ENCODE results near the gene HSPA6.

HSPA6 gene

DNA sequence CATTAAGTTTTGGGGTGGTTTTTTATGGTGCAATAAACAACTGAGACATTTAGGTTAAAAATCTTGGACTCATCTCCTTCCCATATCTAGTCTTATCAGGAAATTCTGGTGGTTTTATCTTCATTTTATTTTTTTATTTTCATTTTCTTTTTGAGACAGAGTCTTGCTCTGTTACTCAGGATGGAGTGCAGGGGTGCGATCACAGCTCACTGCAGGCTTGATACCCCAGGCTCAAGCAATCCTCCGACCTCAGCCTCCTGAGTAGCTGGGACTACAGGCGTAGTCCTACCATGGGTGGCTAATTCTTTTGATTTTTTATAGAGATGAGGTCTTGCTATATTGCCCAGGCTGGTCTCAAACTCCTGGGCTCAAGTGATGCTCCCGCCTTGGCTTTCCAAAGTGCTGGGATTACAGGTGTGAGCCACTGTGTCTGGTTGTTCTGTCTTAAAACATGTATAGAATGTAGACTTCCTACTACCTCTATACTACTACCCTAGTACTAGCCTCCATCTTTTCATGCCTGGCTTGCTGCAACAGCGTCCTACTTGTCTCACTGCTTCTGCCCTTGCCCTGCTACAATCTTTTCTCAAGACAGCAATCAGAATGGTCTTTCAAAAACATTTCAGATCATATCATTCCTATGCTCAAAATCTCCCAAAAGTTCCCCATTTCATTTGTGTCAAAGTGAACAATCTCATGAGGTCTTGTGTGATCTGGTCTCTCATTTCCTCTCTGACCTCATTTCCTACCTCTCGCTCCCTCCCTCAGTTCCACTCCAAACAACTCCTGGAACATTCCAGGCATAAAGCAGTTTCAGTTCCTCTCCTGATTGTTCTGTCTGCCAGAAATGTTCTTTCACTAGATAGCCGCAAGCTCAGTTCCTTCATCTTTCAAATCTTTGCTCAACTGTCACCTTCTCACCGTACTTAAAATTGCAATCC lies 25.0 kb upstream of the HSPA6 start:
- TF ChIP-seq, protein P1, sequence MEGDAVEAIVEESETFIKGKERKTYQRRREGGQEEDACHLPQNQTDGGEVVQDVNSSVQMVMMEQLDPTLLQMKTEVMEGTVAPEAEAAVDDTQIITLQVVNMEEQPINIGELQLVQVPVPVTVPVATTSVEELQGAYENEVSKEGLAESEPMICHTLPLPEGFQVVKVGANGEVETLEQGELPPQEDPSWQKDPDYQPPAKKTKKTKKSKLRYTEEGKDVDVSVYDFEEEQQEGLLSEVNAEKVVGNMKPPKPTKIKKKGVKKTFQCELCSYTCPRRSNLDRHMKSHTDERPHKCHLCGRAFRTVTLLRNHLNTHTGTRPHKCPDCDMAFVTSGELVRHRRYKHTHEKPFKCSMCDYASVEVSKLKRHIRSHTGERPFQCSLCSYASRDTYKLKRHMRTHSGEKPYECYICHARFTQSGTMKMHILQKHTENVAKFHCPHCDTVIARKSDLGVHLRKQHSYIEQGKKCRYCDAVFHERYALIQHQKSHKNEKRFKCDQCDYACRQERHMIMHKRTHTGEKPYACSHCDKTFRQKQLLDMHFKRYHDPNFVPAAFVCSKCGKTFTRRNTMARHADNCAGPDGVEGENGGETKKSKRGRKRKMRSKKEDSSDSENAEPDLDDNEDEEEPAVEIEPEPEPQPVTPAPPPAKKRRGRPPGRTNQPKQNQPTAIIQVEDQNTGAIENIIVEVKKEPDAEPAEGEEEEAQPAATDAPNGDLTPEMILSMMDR (IDR thresholded peaks at IDR 0.05): no peak

GRCh38 chr1:161501234-161501633 lies 23.1 kb upstream of the HSPA6 start:
- TF ChIP-seq, protein P1 (IDR thresholded peaks at IDR 0.05): no peak

DNA sequence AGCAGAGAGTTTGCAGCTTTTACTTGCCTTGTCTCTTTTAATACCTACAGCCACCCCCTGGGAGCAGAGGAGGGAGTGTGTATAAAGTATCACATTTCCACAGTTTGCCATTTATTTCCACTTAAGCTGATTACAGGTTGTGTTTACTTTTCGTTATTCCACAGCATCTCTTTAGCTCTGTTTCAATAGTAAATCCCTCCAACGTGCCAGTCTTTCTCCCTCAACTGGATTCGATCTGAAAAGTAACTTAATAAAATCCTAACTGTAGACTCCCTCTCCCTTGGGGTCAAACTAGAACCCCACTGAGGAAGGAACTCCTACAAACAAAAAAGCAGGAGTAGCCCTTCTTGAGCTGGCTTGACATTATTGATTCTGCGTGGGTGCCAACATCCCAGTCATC lies 22.2 kb upstream of the HSPA6 start:
- TF ChIP-seq, protein P1 (IDR thresholded peaks at IDR 0.05): no peak

- TF ChIP-seq, protein P1 (IDR thresholded peaks at IDR 0.05): no peak
Observed at GRCh38 chr1:161502641-161503393, 21.5 kb upstream of the HSPA6 start.

GRCh38 chr1:161503394-161503748 lies 21.0 kb upstream of the HSPA6 start:
- TF ChIP-seq, protein P1 (IDR thresholded peaks at IDR 0.05): no peak

GRCh38 chr1:161505686-161506085 lies 18.7 kb upstream of the HSPA6 start:
- TF ChIP-seq, protein P1 (IDR thresholded peaks at IDR 0.05): no peak

GRCh38 chr1:161506336-161507223 lies 17.8 kb upstream of the HSPA6 start:
- TF ChIP-seq, protein P1 (IDR thresholded peaks at IDR 0.05): no peak
